Brain microvascular endothelial cell (primary cell): ENCODE data around the gene KCND2.

Source experiments
- DNase-seq: peaks from one replicate; pipeline ENCODE4 v3.0.0-alpha.2; 2020
- H3K27ac ChIP-seq: fragments of 250-450 bp; sonication (Bioruptor Pico); 2 replicates; pipeline ENCODE4 v1.5.1; 2020; ENCODE audit warnings: mild to moderate bottlenecking, moderate library complexity
- H3K27me3 ChIP-seq: fragments of 250-450 bp; sonication (Bioruptor Pico); replicated peaks from 2 replicates; pipeline ENCODE4 v1.5.1; 2020; ENCODE audit warnings: mild to moderate bottlenecking
- H3K36me3 ChIP-seq: fragments of 250-450 bp; sonication (Bioruptor Pico); replicated peaks from 2 replicates; pipeline ENCODE4 v1.5.1; 2020; ENCODE audit warnings: mild to moderate bottlenecking
- H3K4me3 ChIP-seq: 2 replicates; pipeline ENCODE4 v1.5.1; 2011; ENCODE audit warnings: low read depth, mild to moderate bottlenecking, control low read depth, low read length, moderate library complexity
- CTCF ChIP-seq: IDR thresholded peaks from 2 replicates; pipeline ENCODE4 v1.5.1; 2011; ENCODE audit warnings: low read depth, mild to moderate bottlenecking, moderate library complexity, low read length, control low read depth, inconsistent platforms; ENCODE audit errors: missing control alignments
- in situ Hi-C: cut with HindIII; loops from 2 replicates; pipeline ENCODE4 v1.10.0; 2017; ENCODE audit warnings: low sequenced_read_pairs, low pct_ligation_motif_present

KCND2 gene

GRCh38 chr7:120539321-120539720 is 266.3 kb downstream of the KCND2 start:
- no peak for TF ChIP-seq CTCF
- no peak for DNase-seq
- in situ Hi-C loops = no loop called here
- Histone ChIP-seq H3K36me3 (no peaks in the 10 kb centered on the region), H3K27me3 (no peaks in the 10 kb centered on the region), H3K4me3 (no peak overlapping the region), H3K27ac (no peak overlapping the region)

GRCh38 chr7:120547605-120548004 is 274.6 kb downstream of the KCND2 start:
- Histone ChIP-seq H3K4me3 (no peak overlapping the region), H3K27me3 (no peaks in the 10 kb centered on the region), H3K27ac (no peak overlapping the region), H3K36me3 (no peaks in the 10 kb centered on the region)
- DNase-seq = no peak
- TF ChIP-seq CTCF = no peak
- in situ Hi-C loops = no loop called here

GRCh38 chr7:120550494-120551048 is 277.6 kb downstream of the KCND2 start:
- peak; percentile 46 for DNase-seq
- Histone ChIP-seq H3K36me3 (no peaks in the 10 kb centered on the region), H3K27me3 (no peaks in the 10 kb centered on the region), H3K4me3 (no peak overlapping the region), H3K27ac (no peak overlapping the region)
- in situ Hi-C loops = no loop called here
- TF ChIP-seq CTCF = no peak

GRCh38 chr7:120553491-120553890 is 280.5 kb downstream of the KCND2 start:
- in situ Hi-C loops = no loop called here
- no peak for TF ChIP-seq CTCF

GRCh38 chr7:120554960-120555571 is 282.1 kb downstream of the KCND2 start:
- peak; percentile 78 for TF ChIP-seq CTCF
- no peaks in the 10 kb centered on the region for H3K27me3 ChIP-seq
- no peak overlapping the region for H3K27ac ChIP-seq
- H3K36me3 ChIP-seq = no peaks in the 10 kb centered on the region
- in situ Hi-C loops = no loop called here
- no peak overlapping the region for H3K4me3 ChIP-seq
- peak; percentile 64 for DNase-seq

More at GRCh38 chr7:120553491-120553890, 280.5 kb downstream of the KCND2 start:
- Histone ChIP-seq H3K27me3 (no peaks in the 10 kb centered on the region), H3K36me3 (no peaks in the 10 kb centered on the region), H3K4me3 (no peak overlapping the region), H3K27ac (no peak overlapping the region)
- DNase-seq = no peak

GRCh38 chr7:120564145-120564544 is 291.2 kb downstream of the KCND2 start:
- Histone ChIP-seq H3K27ac (no peak overlapping the region), H3K27me3 (no peaks in the 10 kb centered on the region), H3K36me3 (no peaks in the 10 kb centered on the region), H3K4me3 (no peak overlapping the region)
- no peak for TF ChIP-seq CTCF
- no peak for DNase-seq
- in situ Hi-C loops = no loop called here
